Endothelial cell of umbilical vein (primary cell): ENCODE data around the gene BEAN1. TPM values are rescaled to one million over a fixed set of nuclear protein-coding genes. Genes with fewer than 3 reads are reported as not detected.

Experiments used
- BruUV-seq: library from RNA; stranded (reverse); fragments of 400-500 nt; replicated peaks from 2 replicates; lab custom pipeline; 2021; lab: Mats Ljungman, UMichigan
- CTCF ChIA-PET: fragments of 300-600, 350-600 bp; sonication (Branson Sonifier 250); formaldehyde crosslinking; loops from one replicate; lab custom pipeline; 2021; ENCODE audit warnings: antibody characterized with exemption, inconsistent platforms; lab: Charles Lee
- POLR2A ChIA-PET: fragments of 300-600, 350-600 bp; sonication (Branson Sonifier 250); formaldehyde crosslinking; loops from one replicate; lab custom pipeline; 2021; ENCODE audit warnings: antibody characterized with exemption, inconsistent platforms; lab: Charles Lee
- DNase-seq: peaks from one replicate; pipeline ENCODE4 v3.0.0-alpha.2; 2011; ENCODE audit warnings: low read depth, low spot score
- FAIRE-seq: peaks from 2 replicates; lab custom pipeline; 2011; peaks lifted over from hg19 to GRCh38; lab: Jason Lieb, UNC
- H2AFZ ChIP-seq: 2 replicates; pipeline ENCODE4 v1.6.0; 2012; ENCODE audit warnings: low read depth, low read length, control low read depth, inconsistent platforms
- H3K27ac ChIP-seq: 2 replicates; pipeline ENCODE4 v1.5.1; 2011; ENCODE audit warnings: low read depth, mild to moderate bottlenecking, control low read depth, low read length, moderate library complexity; ENCODE audit not compliant: insufficient read depth
- H3K27me3 ChIP-seq, 2 experiments: 2 replicates each; pipeline versions ENCODE4 v1.6.0 to v1.6.1; 2011; ENCODE audit warnings: low read length in 2 of 2, mixed read lengths in 1 of 2; ENCODE audit not compliant: control insufficient read depth in 2 of 2, insufficient read depth in 2 of 2
- H3K36me3 ChIP-seq, 2 experiments: 2 replicates in 1 of 2; 3 replicates in 1 of 2; pipeline ENCODE4 v1.5.1; 2011; ENCODE audit warnings: low read length in 2 of 2, mild to moderate bottlenecking in 1 of 2, moderate library complexity in 1 of 2; ENCODE audit not compliant: control insufficient read depth in 2 of 2, insufficient read depth in 2 of 2; ENCODE audit errors: extremely low read depth in 1 of 2
- H3K4me1 ChIP-seq: 3 replicates; pipeline ENCODE4 v1.5.1; 2011; ENCODE audit warnings: mild to moderate bottlenecking, low read length; ENCODE audit not compliant: control insufficient read depth, insufficient read depth; ENCODE audit errors: extremely low read depth
- H3K4me2 ChIP-seq: 2 replicates; pipeline ENCODE4 v1.6.1; 2011; ENCODE audit warnings: low read length, control low read depth, mixed read lengths; ENCODE audit not compliant: insufficient read depth
- H3K4me3 ChIP-seq, 3 experiments: fragments of 200-600 bp in 1 of 3; sonication (generic), shearing (Covaris generic) in 1 of 3; replicated peaks in 1 of 3; 2 replicates each; pipeline ENCODE4 v1.5.1; 2011 to 2016; ENCODE audit warnings: control low read depth in 3 of 3, low read length in 3 of 3, mild to moderate bottlenecking in 2 of 3, inconsistent platforms in 1 of 3, low read depth in 1 of 3, moderate library complexity in 1 of 3; ENCODE audit not compliant: insufficient read depth in 1 of 3
- H3K79me2 ChIP-seq: 2 replicates; pipeline ENCODE4 v1.6.0; 2012; ENCODE audit warnings: low read length, inconsistent platforms; ENCODE audit not compliant: control insufficient read depth, insufficient read depth
- H3K9ac ChIP-seq: replicated peaks from 2 replicates; pipeline ENCODE3; 2011; ENCODE audit warnings: low read length, control low read depth; ENCODE audit not compliant: insufficient read depth; ENCODE audit errors: extremely low read depth
- H3K9me1 ChIP-seq: replicated peaks from 3 replicates; pipeline ENCODE4 v1.6.0; 2011; ENCODE audit warnings: mild to moderate bottlenecking, low read length; ENCODE audit not compliant: control insufficient read depth, insufficient read depth; ENCODE audit errors: extremely low read depth
- H3K9me3 ChIP-seq: replicated peaks from 2 replicates; pipeline ENCODE4 v1.5.1; 2012; ENCODE audit warnings: low read length, inconsistent platforms; ENCODE audit not compliant: control insufficient read depth, insufficient read depth
- H4K20me1 ChIP-seq: replicated peaks from 2 replicates; pipeline ENCODE3; 2011; ENCODE audit warnings: mild to moderate bottlenecking, low read length; ENCODE audit not compliant: control insufficient read depth, insufficient read depth; ENCODE audit errors: extremely low read depth
- EZH2 ChIP-seq: IDR thresholded peaks from 2 replicates; pipeline ENCODE4 v1.6.1; 2012; ENCODE audit warnings: borderline replicate concordance, low read depth, mild to moderate bottlenecking, moderate library complexity, low read length, inconsistent platforms; ENCODE audit not compliant: severe bottlenecking
- FOS ChIP-seq: IDR thresholded peaks from 2 replicates; pipeline ENCODE4 v1.6.1; 2011; ENCODE audit warnings: mild to moderate bottlenecking, low read length, moderate library complexity, borderline replicate concordance; ENCODE audit not compliant: insufficient read depth
- GATA2 ChIP-seq: IDR thresholded peaks from 2 replicates; pipeline ENCODE4 v1.7.0; 2011; ENCODE audit warnings: low read depth, mild to moderate bottlenecking, moderate library complexity, mixed read lengths, low read length; ENCODE audit not compliant: insufficient read length, insufficient read depth
- JUN ChIP-seq: IDR thresholded peaks from 2 replicates; pipeline ENCODE4 v1.6.1; 2011; ENCODE audit warnings: borderline replicate concordance, low read depth; ENCODE audit not compliant: insufficient read length, insufficient read depth
- MYC ChIP-seq: IDR thresholded peaks from one replicate; pipeline ENCODE4 v1.6.1; 2011; ENCODE audit warnings: mild to moderate bottlenecking, low read depth, low read length
- POLR2A ChIP-seq: IDR thresholded peaks from 2 replicates; pipeline ENCODE4 v1.6.1; 2012; ENCODE audit warnings: low read depth, mild to moderate bottlenecking, control low read depth, low read length
- dilution Hi-C: fragments of 300-500 bp; cut with MboI; formaldehyde crosslinking; loops from one replicate; pipeline ENCODE4 v1.15.0; 2019; ENCODE audit warnings: low sequenced_read_pairs; ENCODE audit not compliant: extremely low pct_ligation_motif_present
- intact Hi-C: fragments of 100-400 bp; cut with micrococcal nuclease; formaldehyde crosslinking; loops from one replicate; pipeline ENCODE4 v1.10.0; 2022
- polyA plus RNA-seq, 4 experiments: library from polyadenylated mRNA; depleted of rRNA in 3 of 4; stranded (reverse) in 3 of 4; unstranded in 1 of 4; fragments of >200 nt; gene quantifications; 2 replicates each; pipeline versions ENCODE4 v1.2.1 to v1.2.3, GENCODE V29; 2011 to 2012; ENCODE audit warnings: missing spikeins in 1 of 4
- total RNA-seq: library from RNA; stranded (reverse); gene quantifications from 2 replicates; pipeline ENCODE4 v1.2.3, GENCODE V29; 2021
- TF ChIP-seq, protein P1 (sequence below), 2 donors: IDR thresholded peaks; 1 replicate in 1 of 2; 2 replicates in 1 of 2; pipeline ENCODE4 v1.5.1; 2011; ENCODE audit warnings: low read length in 2 of 2, mild to moderate bottlenecking in 2 of 2, moderate library complexity in 2 of 2, control low read depth in 1 of 2, inconsistent platforms in 1 of 2, low read depth in 1 of 2; ENCODE audit not compliant: insufficient read depth in 1 of 2; ENCODE audit errors: extremely low read depth in 1 of 2
- TF ChIP-seq, protein P2 (sequence below): IDR thresholded peaks from 2 replicates; pipeline ENCODE4 v1.6.1; 2011; ENCODE audit not compliant: insufficient read depth, insufficient read length

BEAN1 gene
- total and polyA plus RNA-seq, 2 donors (not counting 3 experiments of a cell fraction or from before 2014, with no cell fraction given): not detected

DNA sequence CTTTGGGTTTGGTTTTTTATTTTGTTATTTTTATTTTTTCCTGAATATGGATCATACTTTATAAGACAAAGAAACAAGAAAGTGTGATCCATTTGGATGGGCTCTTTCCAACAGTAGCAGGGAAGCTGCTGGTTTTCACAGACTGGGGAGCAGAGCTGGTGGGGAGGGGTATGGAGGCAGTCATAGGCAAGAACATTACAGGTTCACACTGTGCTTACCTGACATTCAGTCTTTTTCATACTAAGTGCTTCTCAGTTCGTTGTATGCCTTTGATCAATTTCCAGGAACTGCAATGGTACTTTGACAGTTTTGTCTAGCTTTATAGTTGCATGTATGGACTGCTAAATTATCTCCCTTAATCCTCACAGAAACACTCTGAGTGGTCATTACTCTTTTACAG lies 27.7 kb downstream of the BEAN1 start:
- no peaks in the 10 kb centered on the region for H3K9me3 ChIP-seq
- intact Hi-C loops: no loop called here
- ChIA-PET POLR2A (interaction anchor here (0.6 kb wide), 1 partner anchor 163 kb away, joined by 4 read pairs; no protein-coding TSS in a partner anchor), CTCF (interaction anchor here (0.7 to 2.2 kb wide), 7 partner anchors 13 to 61 kb away, joined by 3 to 6 read pairs (median 3); no protein-coding TSS in a partner anchor)
- H3K4me2 ChIP-seq: no peak overlapping the region
- H3K27ac ChIP-seq: no peak overlapping the region
- no peak overlapping the region for H3K9ac ChIP-seq
- H3K79me2 ChIP-seq: no peaks in the 10 kb centered on the region
- TF ChIP-seq, protein P1, sequence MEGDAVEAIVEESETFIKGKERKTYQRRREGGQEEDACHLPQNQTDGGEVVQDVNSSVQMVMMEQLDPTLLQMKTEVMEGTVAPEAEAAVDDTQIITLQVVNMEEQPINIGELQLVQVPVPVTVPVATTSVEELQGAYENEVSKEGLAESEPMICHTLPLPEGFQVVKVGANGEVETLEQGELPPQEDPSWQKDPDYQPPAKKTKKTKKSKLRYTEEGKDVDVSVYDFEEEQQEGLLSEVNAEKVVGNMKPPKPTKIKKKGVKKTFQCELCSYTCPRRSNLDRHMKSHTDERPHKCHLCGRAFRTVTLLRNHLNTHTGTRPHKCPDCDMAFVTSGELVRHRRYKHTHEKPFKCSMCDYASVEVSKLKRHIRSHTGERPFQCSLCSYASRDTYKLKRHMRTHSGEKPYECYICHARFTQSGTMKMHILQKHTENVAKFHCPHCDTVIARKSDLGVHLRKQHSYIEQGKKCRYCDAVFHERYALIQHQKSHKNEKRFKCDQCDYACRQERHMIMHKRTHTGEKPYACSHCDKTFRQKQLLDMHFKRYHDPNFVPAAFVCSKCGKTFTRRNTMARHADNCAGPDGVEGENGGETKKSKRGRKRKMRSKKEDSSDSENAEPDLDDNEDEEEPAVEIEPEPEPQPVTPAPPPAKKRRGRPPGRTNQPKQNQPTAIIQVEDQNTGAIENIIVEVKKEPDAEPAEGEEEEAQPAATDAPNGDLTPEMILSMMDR (IDR thresholded peaks at IDR 0.05; ENCODE audit: extremely low read depth in 1 of 2, insufficient read depth in 1 of 2, low read depth in 1 of 2, low read length in 2 of 2): no peak
- TF ChIP-seq MYC (no peak), GATA2 (no peak), POLR2A (no peak), JUN (no peak), FOS (no peak), EZH2 (no peak)
- TF ChIP-seq, protein P2, sequence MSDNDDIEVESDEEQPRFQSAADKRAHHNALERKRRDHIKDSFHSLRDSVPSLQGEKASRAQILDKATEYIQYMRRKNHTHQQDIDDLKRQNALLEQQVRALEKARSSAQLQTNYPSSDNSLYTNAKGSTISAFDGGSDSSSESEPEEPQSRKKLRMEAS: no peak
- no peaks in the 10 kb centered on the region for H3K4me1 ChIP-seq
- FAIRE-seq (no peak), DNase-seq (no peak)
- H4K20me1 ChIP-seq: no peaks in the 10 kb centered on the region
- dilution Hi-C loops: no loop called here
- H3K9me1 ChIP-seq: no peaks in the 10 kb centered on the region
- no TSS peak for BruUV-seq
- H3K4me3 ChIP-seq: no peak overlapping the region
- no peaks in the 10 kb centered on the region for H3K36me3 ChIP-seq
- no peak overlapping the region for H2AFZ ChIP-seq
- H3K27me3 ChIP-seq: peaks cover 8 to 17% of the 10 kb centered on the region in 2 experiments
